ENCODE data around the gene MORN1.
"Not testable (repeated sequence)": the region's sequence is repeated elsewhere in the genome, so short reads cannot be mapped to it uniquely, and the experiment has no call there.

- not testable (repeated sequence) for TF ChIP-seq CTCF (IDR thresholded peaks at IDR 0.05; ENCODE audit: poor library complexity, severe bottlenecking); POLR2AphosphoS5 (IDR thresholded peaks at IDR 0.05)
These were observed 59.8 kb downstream of the MORN1 start for GRCh38 chr1:2331580-2331979.

Measured in neural cell (in vitro differentiated cells).